ENCODE results near the gene NGEF. TPM values are rescaled to one million over a fixed set of nuclear protein-coding genes. Genes with fewer than 3 reads are reported as not detected.

The NGEF gene
- total and polyA plus RNA-seq, 7 donors = 0.28 to 13.9 (median 10.8) TPM; not detected in 2

GRCh38 chr2:232897598-232898408, 115.3 kb downstream of the NGEF start:
- Histone ChIP-seq H3K36me3 (no peaks in the 10 kb centered on the region), H3K4me1 (no peaks in the 10 kb centered on the region), H3K9me3 (no peaks in the 10 kb centered on the region), H3K27me3 (peaks cover 0 to 35% (median 5%) of the 10 kb centered on the region in 3 donors), H3K27ac (no peak overlapping the region), H3K4me3 (no peak overlapping the region)
- WGBS, 2 donors = 91 to 93% methylated on average over 24 of the region's 24 CpGs
- TF ChIP-seq POLR2A (IDR thresholded peaks at IDR 0.05) = no peak
- intact Hi-C loops (cut with DNase I) = no loop called here
- DNase-seq = no peak

GRCh38 chr2:232896720-232897597, 116.1 kb downstream of the NGEF start:
- Histone ChIP-seq H3K9me3 (no peaks in the 10 kb centered on the region), H3K27ac (no peak overlapping the region), H3K4me3 (no peak overlapping the region), H3K4me1 (no peaks in the 10 kb centered on the region), H3K27me3 (peaks cover 0 to 30% (median 9%) of the 10 kb centered on the region in 3 donors), H3K36me3 (no peaks in the 10 kb centered on the region)
- 92 to 93% methylated on average over 9 of the region's 9 CpGs for WGBS, 2 donors
- TF ChIP-seq EP300 (IDR thresholded peaks at IDR 0.05) = no peak
- no peak for TF ChIP-seq POLR2AphosphoS5 (IDR thresholded peaks at IDR 0.05)
- TF ChIP-seq CTCF (IDR thresholded peaks at IDR 0.05) = no peak
- TF ChIP-seq POLR2A (IDR thresholded peaks at IDR 0.05) = no peak
- intact Hi-C loops (cut with DNase I) = no loop called here
- DNase-seq = no peak

- intact Hi-C loops (cut with DNase I) = no loop called here
- H3K27me3 ChIP-seq = peaks cover 0 to 30% (median 9%) of the 10 kb centered on the region in 3 donors
- peaks cover 0 to 2% (median 0%) of the 10 kb centered on the region in 4 donors for H3K4me1 ChIP-seq
- DNase-seq = no peak
- no peaks in the 10 kb centered on the region for H3K9me3 ChIP-seq
- no peaks in the 10 kb centered on the region for H3K36me3 ChIP-seq
- H3K27ac ChIP-seq = no peak overlapping the region
- no peak overlapping the region for H3K4me3 ChIP-seq
- TF ChIP-seq CTCF (IDR thresholded peaks at IDR 0.05) (no peak), POLR2AphosphoS5 (IDR thresholded peaks at IDR 0.05) (no peak)
Observed at GRCh38 chr2:232896111-232896510, 116.9 kb downstream of the NGEF start.

DNA sequence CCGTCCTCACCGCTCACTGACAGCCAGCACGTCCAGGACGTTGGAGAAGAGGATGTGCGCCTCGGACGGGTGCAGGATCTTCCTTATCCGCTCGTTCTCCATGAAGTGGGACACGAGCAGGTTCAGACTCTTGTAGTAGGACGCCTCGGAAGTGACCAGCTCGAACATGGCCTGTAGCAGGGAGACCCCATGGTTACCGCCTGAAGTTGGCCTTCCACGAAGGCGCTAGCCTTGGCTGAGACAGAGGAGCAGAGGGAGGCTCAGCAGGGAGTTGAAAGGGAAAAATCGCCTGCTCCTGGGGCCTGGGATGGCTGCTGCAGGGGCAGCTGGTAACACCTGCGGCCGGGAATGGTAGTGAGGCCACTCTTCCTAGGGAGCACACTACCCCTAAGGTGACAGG, 118.3 kb downstream of the NGEF start:
- intact Hi-C loops (cut with DNase I) = no loop called here
- Histone ChIP-seq H3K27ac (no peak overlapping the region), H3K36me3 (no peaks in the 10 kb centered on the region), H3K4me3 (no peak overlapping the region), H3K4me1 (peaks cover 0 to 6% (median 0%) of the 10 kb centered on the region in 4 donors), H3K27me3 (peaks cover under 1 to 38% (median 18%) of the 10 kb centered on the region in 3 donors), H3K9me3 (no peaks in the 10 kb centered on the region)
- 93 to 94% methylated on average over 19 of the region's 19 CpGs for WGBS, 2 donors
- peak; percentile 56 for DNase-seq
- TF ChIP-seq EP300 (IDR thresholded peaks at IDR 0.05) (no peak), CTCF (IDR thresholded peaks at IDR 0.05) (no peak), POLR2A (IDR thresholded peaks at IDR 0.05) (no peak), POLR2AphosphoS5 (IDR thresholded peaks at IDR 0.05) (no peak)

- no peaks in the 10 kb centered on the region for H3K9me3 ChIP-seq
- 92 to 93% methylated on average over 9 of the region's 9 CpGs for WGBS, 2 donors
- no peak overlapping the region for H3K4me3 ChIP-seq
- TF ChIP-seq POLR2AphosphoS5 (IDR thresholded peaks at IDR 0.05) (no peak), CTCF (IDR thresholded peaks at IDR 0.05) (no peak), POLR2A (IDR thresholded peaks at IDR 0.05) (no peak), EP300 (IDR thresholded peaks at IDR 0.05) (no peak)
- DNase-seq = no peak
- no peak overlapping the region for H3K27ac ChIP-seq
- intact Hi-C loops (cut with DNase I) = no loop called here
- no peaks in the 10 kb centered on the region for H3K36me3 ChIP-seq
- peaks cover 0 to 6% (median 0%) of the 10 kb centered on the region in 4 donors for H3K4me1 ChIP-seq
- H3K27me3 ChIP-seq = peaks cover 2 to 41% (median 18%) of the 10 kb centered on the region in 3 donors
Observed at GRCh38 chr2:232894251-232894650, 118.8 kb downstream of the NGEF start.
